HG02852 (cell line): ENCODE measurements around the gene MNS1.
A peak's percentile ranks its signal among the peaks of the same experiment; 100 is the strongest.
"Not testable (repeated sequence)": the region's sequence is repeated elsewhere in the genome, so short reads cannot be mapped to it uniquely, and the experiment has no call there.

Experiments used
- ATAC-seq: cut with Tn5 transposase; IDR thresholded peaks from one replicate; pipeline ENCODE4 v1.9.1; 2021; ENCODE audit warnings: mild to moderate bottlenecking, moderate library complexity; ENCODE audit not compliant: unreplicated experiment

Gene MNS1, protein sequence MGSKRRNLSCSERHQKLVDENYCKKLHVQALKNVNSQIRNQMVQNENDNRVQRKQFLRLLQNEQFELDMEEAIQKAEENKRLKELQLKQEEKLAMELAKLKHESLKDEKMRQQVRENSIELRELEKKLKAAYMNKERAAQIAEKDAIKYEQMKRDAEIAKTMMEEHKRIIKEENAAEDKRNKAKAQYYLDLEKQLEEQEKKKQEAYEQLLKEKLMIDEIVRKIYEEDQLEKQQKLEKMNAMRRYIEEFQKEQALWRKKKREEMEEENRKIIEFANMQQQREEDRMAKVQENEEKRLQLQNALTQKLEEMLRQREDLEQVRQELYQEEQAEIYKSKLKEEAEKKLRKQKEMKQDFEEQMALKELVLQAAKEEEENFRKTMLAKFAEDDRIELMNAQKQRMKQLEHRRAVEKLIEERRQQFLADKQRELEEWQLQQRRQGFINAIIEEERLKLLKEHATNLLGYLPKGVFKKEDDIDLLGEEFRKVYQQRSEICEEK

GRCh38 chr15:56464893-56465520 is at the start of gene MNS1:
Gene MNS1, minus strand, starts transcription at chr15:56465137. Its CDS starts 165 bp downstream, at chr15:56464972.
- peak; percentile 99 for ATAC-seq

DNA sequence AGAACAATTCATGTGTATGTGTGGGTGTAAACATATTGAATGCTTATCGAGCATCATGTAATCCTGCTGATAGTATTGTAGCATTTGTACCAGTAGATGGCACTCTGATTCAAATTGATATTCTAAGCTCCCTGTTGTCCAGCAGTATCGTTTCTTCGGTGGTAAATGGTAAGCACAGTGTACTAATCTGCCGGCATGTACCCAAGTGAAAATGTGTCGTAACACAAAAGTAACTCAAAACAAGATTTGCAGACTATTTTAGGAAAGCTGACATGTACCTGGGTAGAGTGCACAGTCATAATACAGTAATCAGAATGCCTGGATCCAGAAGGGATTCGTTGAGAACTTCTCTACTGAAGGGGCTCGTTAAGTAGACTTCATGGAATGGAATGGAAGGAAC is 31.7 kb upstream of the MNS1 start:
- ATAC-seq: no peak

DNA sequence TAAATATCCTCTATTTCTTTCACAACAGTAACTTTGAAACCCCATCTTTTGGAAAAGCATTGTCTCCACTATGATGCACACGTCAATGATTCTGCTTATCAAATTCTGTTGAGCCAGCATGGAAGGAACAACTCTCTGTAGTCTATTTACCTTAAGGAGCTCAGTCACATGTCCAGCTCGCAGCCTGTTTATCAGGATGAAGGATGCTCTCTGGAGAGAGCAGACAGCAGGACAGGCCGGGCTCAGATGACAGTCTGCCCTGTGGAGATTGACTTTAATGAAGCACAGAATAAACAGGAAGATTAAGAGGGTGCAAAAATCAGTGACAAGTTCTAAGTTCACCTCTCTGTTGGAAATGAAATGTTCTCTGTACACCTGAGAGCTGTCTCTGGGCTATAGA is 30.6 kb upstream of the MNS1 start:
- ATAC-seq: no peak

DNA sequence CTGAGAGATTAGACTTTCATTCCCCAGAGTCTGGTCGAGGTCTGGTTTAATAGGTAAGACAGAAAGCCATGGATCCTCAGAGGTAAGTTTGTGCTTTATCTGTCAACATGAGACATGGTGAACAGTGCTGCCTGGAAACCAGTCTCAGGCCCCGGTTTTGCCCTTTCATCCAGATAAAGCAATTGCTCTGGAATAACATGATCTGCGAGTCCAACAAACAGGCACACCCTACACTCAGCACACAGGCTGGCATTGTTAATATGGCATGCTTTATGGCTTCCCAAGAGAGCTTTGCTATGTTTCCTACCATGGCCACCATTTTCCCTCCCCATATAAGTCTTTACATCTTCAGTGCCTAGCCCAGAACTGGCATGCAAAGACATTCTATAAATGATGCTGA is 30.1 kb upstream of the MNS1 start:
- ATAC-seq: no peak

DNA sequence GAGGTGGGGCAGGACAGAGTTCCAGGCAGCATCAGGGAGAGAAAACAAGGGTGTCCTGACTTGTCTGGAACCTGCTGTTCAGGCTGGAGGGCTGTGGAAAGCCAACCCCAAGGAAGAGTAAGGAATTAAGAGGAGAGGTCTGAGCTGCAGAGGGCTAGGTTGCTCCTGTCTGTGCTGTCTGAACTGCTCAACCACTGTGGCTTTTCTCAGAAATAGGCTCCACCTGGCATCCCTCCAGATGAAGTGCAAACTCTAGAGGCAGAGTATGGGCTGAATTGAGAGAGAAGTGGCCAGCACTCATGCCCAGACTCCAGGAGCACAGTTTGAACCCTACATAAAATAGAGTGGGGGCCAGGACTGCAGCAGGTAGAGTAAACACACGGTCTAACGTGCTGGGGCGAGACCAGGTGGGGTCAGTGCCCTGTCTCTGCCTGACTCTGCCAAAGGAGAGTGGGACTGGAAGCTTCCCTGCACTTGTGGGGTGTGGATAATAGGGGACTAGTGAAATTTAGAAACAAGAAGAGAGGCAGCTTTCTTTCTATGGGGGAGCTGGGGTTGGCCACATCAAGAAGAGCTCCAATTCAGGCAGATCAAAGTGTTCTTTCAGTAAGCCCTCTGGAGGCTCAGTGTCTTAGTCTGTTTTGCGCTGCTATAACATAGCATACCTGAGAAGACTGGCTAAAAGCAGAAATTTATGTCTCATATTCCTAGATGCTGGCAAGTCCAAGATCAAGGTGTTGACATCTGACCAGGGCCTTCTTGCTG is 28.0 kb upstream of the MNS1 start:
- no peak for ATAC-seq

- no peak for ATAC-seq
Measured at GRCh38 chr15:56492236-56492635, 27.3 kb upstream of the MNS1 start.

- peak; percentile 74 for ATAC-seq
Measured at GRCh38 chr15:56491110-56491722, 26.3 kb upstream of the MNS1 start.

GRCh38 chr15:56490461-56490860 is 25.5 kb upstream of the MNS1 start:
- no peak for ATAC-seq

DNA sequence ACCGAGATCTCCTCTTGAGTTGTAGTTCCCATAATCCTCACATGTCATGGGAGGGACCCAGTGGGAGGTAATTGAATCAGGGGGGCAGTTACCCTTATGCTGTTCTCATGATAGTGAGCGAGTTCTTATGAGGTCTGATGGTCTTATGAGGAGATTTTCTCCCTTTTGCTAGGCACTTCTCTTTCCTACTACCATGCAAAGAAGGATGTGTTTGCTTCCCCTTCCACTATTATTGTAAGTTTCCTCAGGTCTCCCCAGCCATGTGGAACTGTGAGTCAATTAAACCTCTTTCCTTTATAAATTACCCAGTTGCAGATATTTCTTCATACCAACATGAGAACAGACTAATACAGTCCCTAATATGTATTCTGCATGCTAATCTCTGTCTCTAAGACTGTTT is 21.3 kb upstream of the MNS1 start:
- not testable (repeated sequence) for ATAC-seq

GRCh38 chr15:56485426-56485825 is 20.5 kb upstream of the MNS1 start:
- ATAC-seq: not testable (repeated sequence)

- ATAC-seq: no peak
Measured at GRCh38 chr15:56484287-56484686, 19.4 kb upstream of the MNS1 start.

GRCh38 chr15:56475351-56475750 is 10.4 kb upstream of the MNS1 start:
- no peak for ATAC-seq

DNA sequence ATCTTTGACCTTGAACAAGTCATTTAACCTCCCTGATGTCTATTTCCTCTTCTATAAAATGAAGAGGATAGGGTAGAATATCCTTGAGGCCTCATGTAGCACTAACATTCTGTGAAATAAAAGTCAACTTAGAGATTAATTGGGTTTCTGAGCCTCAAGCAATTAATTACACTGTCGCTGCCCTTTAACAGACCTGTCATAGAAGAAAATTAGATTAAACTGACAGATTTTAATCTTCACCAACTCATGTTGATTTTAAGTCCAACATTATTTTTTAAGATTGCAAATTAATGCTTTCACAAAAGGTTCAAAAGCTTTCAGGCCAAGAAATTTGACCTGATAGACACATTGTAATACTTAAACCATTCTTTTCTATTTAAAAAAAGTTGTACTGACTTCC is 8.1 kb upstream of the MNS1 start:
- ATAC-seq: no peak

DNA sequence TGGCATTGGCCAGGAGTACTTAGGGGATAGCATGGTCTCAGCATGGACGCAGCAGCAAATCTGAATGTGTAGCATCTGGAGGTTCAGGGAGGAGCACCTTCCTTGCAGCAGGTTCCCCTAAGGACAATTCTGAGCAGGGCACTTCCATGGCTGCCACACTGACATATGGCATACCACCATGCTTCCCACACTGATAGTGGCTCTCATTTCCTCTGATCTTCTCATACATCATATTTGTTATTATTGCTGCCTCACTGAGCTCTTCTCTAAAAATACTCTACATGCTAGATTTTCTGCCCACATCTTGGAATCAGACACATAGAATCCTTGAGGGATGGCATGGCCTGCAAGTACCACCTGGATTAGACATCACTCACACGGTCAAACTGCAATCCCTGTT is 7.3 kb upstream of the MNS1 start:
- ATAC-seq: no peak

DNA sequence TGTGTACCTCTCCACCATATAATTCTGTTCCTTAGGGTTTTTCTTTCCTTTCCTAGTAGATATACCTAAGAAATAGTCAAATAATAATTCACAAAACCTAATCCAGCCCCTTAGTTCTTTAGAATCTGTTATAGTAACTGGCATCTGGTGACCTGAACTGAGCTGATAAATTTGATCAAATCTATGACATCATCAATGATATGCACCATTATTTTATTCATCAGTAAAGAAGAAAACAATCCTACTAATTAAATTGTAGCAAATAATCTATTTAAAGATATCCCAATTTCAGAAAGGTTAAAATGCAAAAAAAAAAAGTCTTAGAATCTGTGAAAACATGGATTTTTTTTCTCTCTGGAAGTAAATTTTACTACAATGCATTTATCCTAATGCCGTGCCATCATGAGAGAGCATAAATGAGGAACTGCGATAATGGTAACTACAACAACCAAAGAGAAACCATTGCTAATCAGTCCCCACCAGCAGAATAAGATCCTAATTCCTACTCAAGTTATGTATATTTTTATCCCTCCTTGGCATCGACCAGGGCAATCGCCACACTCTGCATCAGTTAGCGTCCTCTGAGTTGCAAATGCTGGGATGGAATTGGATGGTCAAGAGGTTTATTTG is 6.6 kb upstream of the MNS1 start:
- ATAC-seq: no peak

DNA sequence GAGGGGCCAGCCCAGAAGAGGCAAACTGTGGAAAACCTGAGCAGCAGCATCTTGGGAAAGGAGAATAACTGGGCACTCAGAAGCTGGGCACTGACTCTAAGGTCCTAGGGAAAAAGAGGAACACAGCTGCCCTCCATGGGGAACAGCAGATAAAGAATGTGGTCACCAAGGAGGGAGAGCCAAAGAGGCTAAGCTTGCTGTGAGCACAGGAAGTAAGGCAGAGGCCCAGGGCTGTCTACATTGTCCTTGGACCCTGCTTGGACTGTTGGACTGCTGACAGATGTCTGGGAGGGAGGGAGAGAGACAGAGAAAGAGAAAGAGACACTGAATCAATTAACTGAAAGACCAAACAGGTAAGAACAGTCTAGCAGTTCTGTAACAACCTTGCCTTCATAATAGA is 4.5 kb upstream of the MNS1 start:
- ATAC-seq: no peak

DNA sequence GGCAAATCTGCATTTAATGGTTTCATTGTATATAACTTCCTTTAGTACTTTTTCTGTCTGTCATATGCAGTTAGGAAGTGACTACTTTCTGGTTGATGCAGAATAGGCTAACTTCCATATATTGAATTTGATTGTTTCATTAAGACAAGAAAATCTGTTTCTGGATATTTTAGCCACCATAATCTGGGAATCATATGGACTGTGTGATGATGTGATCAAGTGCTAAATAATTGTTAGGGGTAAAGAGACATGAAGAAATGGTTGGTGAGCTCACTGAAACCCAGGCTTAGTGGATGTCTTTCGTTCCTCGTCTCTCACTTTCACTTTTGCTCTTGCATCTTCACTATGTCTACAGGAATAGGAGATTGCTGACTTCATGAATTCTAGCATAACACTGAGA is 3.5 kb upstream of the MNS1 start:
- peak; percentile 48 for ATAC-seq

DNA sequence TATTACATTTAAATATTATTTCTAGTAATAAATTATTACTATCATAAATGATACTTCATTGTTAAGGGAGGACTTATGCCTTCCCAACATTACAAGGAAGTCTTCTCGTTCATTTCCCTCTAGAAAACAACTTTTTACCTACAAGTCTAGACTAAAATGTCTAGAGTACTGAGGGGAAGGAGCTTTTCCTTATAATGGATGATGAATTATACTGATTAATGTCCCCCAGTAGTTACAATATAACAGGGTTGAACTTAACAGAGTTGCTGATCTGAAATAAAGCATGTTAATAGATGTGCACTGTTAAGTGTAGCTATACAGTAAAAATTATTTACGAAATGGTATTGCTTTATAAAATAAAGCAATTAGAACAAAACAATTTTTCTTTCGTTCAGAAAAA is 2.7 kb upstream of the MNS1 start:
- ATAC-seq: no peak

DNA sequence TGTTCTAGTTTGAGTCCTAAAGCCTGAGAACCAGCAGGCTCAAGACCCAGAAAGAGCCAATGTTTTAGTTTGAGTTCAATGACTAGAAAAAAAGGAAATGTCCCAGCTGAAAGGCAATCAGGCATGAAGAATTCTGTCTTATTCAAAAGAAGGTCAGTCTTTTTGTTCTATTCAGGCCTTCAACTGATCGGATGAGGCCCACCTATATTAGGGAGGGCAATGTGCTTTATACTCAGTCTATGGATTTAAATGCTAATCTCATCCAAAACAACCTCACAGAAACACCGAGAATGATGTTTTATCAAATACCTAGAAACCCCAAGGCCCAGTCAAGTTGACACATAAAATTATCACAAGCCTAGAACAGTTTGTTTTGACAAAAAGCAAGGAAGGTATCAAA is 4.0 kb downstream of the MNS1 start:
- no peak for ATAC-seq

DNA sequence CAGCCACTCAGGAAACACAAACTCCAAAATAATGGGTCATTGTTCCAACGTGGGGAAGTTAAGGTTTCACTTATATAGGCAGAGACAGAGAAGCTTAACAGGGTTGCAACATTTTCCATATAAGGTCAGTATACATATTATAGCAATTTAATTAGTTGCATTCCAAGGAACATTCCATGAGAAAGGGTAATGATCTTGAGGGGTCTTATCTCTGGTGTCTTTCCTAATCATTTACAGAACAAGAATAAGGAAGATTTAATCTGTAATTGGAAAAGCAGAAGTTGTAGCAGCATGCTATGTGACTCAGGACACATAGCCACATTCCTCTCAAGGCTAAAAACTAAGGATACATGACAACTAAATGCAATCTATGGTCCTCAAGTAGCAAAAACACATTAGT is 4.9 kb downstream of the MNS1 start:
- ATAC-seq: no peak

- ATAC-seq: no peak
Measured at GRCh38 chr15:56459096-56459495, 5.8 kb downstream of the MNS1 start.
